Measurements from ENCODE around the gene LRFN5.

Gene LRFN5

DNA sequence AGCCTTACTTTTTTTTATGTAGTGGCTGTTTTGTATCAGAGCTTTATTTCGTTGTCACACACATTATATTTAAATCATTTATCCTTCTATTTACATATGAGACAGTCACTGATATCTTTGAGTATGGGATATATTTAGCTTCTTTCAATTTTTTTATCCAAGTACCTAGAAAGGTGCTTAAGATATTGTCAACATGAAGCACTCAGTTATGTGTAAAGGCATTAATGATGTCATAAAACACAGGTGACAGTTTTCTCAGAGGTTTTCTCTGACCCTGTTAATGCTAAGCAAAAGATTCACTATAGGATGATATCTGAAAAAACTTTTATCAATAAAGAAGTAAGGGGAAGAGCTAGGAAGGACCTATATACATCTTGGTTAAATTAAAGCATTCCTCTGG lies 23.2 kb downstream of the LRFN5 start:
- TF ChIP-seq EZH2 (IDR thresholded peaks at IDR 0.05; ENCODE audit: borderline replicate concordance, low read depth, low read length, severe bottlenecking) (no peak), CTCF (IDR thresholded peaks at IDR 0.05; ENCODE audit: borderline replicate concordance, extremely low read depth, low read length, poor library complexity, severe bottlenecking) (no peak)
- DNase-seq: no peak
- no peaks in the 10 kb centered on the region for H3K79me2 ChIP-seq (ENCODE audit: insufficient read depth, low read length)
- H3K4me3 ChIP-seq (ENCODE audit: low read depth in 1 of 2, low read length in 2 of 2): no peak overlapping the region
- no peak overlapping the region for H3K9ac ChIP-seq (ENCODE audit: low read depth, low read length)
- no peaks in the 10 kb centered on the region for H3K4me1 ChIP-seq (ENCODE audit: insufficient read depth, low read length)
- no peaks in the 10 kb centered on the region for H3K9me3 ChIP-seq (ENCODE audit: insufficient read depth, low read length, severe bottlenecking)
- ATAC-seq (ENCODE audit: insufficient read depth, low read depth): no peak
- no peaks in the 10 kb centered on the region for H3K27me3 ChIP-seq (ENCODE audit: insufficient read depth, low read length, poor library complexity)
- H4K20me1 ChIP-seq (ENCODE audit: insufficient read depth, low read length): no peaks in the 10 kb centered on the region
- no peaks in the 10 kb centered on the region for H3K36me3 ChIP-seq (ENCODE audit: insufficient read depth, low read length)
- no peak overlapping the region for H2AFZ ChIP-seq (ENCODE audit: low read depth, low read length)
- no peak overlapping the region for H3K4me2 ChIP-seq (ENCODE audit: insufficient read depth, low read length)
- no peak overlapping the region for H3K27ac ChIP-seq (ENCODE audit: low read length)

DNA sequence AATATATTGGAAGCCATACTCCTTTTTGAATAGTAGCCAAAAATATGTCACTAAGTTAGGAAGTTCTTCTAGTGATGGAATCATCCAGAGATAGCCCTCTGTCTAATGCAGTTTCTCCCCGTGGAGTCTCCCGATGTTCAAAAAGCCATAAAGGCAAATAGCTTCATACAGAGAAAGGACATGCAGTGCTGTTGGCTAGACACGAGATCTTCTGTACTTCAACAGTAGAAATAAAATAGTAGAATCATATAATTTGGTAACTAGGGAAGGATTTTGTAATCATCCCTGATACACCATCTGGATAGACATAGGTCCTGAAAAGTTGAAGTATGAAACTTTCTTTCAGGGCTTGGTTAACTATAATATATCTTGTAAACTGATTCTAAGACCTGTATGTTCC lies 27.6 kb downstream of the LRFN5 start:
- TF ChIP-seq EZH2 (IDR thresholded peaks at IDR 0.05; ENCODE audit: borderline replicate concordance, low read depth, low read length, severe bottlenecking): no peak
- TF ChIP-seq CTCF (IDR thresholded peaks at IDR 0.05; ENCODE audit: borderline replicate concordance, extremely low read depth, low read length, poor library complexity, severe bottlenecking): no peak
- Histone ChIP-seq H3K36me3 (ENCODE audit: insufficient read depth, low read length) (no peaks in the 10 kb centered on the region), H3K27me3 (ENCODE audit: insufficient read depth, low read length, poor library complexity) (no peaks in the 10 kb centered on the region), H3K9me3 (ENCODE audit: insufficient read depth, low read length, severe bottlenecking) (no peaks in the 10 kb centered on the region), H2AFZ (ENCODE audit: low read depth, low read length) (no peak overlapping the region), H3K4me1 (ENCODE audit: insufficient read depth, low read length) (no peaks in the 10 kb centered on the region), H3K9ac (ENCODE audit: low read depth, low read length) (no peak overlapping the region), H3K4me3 (ENCODE audit: low read depth in 1 of 2, low read length in 2 of 2) (no peak overlapping the region), H3K79me2 (ENCODE audit: insufficient read depth, low read length) (no peaks in the 10 kb centered on the region), H4K20me1 (ENCODE audit: insufficient read depth, low read length) (no peaks in the 10 kb centered on the region), H3K4me2 (ENCODE audit: insufficient read depth, low read length) (no peak overlapping the region), H3K27ac (ENCODE audit: low read length) (no peak overlapping the region)
- DNase-seq: no peak
- no peak for ATAC-seq (ENCODE audit: insufficient read depth, low read depth)

DNA sequence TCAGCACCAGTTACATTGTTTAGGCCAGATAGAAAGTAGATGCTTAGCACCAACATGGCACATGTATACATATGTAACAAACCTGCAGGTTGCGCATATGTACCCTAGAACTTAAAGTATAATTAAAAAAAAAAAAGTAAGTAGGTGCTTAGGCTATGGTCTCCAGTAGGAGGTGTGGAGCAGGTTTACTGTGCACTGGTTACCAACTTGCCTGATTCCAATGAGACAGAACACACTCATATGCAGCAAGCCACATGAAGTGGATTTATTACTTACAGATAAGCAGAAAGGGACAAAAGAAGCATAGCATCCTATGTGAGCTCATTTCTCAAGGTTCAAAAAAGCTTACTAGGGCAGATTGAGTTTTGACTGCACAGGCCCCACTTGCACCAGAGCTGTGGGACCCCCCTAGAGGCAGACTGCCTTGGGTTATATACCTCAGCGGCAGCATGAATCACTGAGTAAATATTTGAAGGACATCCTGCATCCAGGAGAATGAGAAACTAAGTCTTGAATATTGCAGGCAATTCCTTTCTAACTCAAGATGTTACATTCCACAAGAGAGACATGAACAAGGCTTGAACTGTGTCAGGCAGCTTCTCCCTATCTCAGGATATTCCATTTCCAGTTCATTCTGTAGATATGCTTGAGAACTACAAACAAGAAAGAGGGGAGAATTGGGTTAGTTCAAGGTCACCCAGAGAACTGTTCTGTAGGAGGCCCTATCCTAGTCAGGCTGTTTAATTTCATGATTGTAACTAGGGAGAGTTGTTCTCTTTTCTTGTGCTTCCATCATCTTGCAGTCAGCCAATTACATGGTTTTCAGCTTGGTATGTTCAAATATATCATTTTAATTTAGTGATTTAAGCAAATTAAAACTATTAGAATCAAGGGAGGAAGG lies 30.1 kb downstream of the LRFN5 start:
- H3K27me3 ChIP-seq (ENCODE audit: insufficient read depth, low read length, poor library complexity): no peaks in the 10 kb centered on the region
- no peaks in the 10 kb centered on the region for H3K4me1 ChIP-seq (ENCODE audit: insufficient read depth, low read length)
- H4K20me1 ChIP-seq (ENCODE audit: insufficient read depth, low read length): no peaks in the 10 kb centered on the region
- H3K36me3 ChIP-seq (ENCODE audit: insufficient read depth, low read length): no peaks in the 10 kb centered on the region
- H3K79me2 ChIP-seq (ENCODE audit: insufficient read depth, low read length): no peaks in the 10 kb centered on the region
- no peak overlapping the region for H2AFZ ChIP-seq (ENCODE audit: low read depth, low read length)
- no peak overlapping the region for H3K9ac ChIP-seq (ENCODE audit: low read depth, low read length)
- no peak for TF ChIP-seq EZH2 (IDR thresholded peaks at IDR 0.05; ENCODE audit: borderline replicate concordance, low read depth, low read length, severe bottlenecking)
- no peak for TF ChIP-seq CTCF (IDR thresholded peaks at IDR 0.05; ENCODE audit: borderline replicate concordance, extremely low read depth, low read length, poor library complexity, severe bottlenecking)
- H3K4me2 ChIP-seq (ENCODE audit: insufficient read depth, low read length): no peak overlapping the region
- ATAC-seq (ENCODE audit: insufficient read depth, low read depth): no peak
- no peaks in the 10 kb centered on the region for H3K9me3 ChIP-seq (ENCODE audit: insufficient read depth, low read length, severe bottlenecking)
- no peak for DNase-seq
- H3K4me3 ChIP-seq (ENCODE audit: low read depth in 1 of 2, low read length in 2 of 2): no peak overlapping the region
- no peak overlapping the region for H3K27ac ChIP-seq (ENCODE audit: low read length)

Data from DND-41 (cell line).